Endodermal cell (in vitro differentiated cells): ENCODE results near the gene INHBB. TPM values are rescaled to one million over a fixed set of nuclear protein-coding genes. Genes with fewer than 3 reads are reported as not detected.

Source experiments
- DNase-seq: peaks from one replicate; pipeline ENCODE4 v3.0.0-alpha.2; 2017
- H3K27ac ChIP-seq: 2 replicates; pipeline ENCODE4 v1.5.1; 2013; ENCODE audit warnings: mild to moderate bottlenecking, low read depth, low read length, moderate library complexity
- H3K27me3 ChIP-seq: 2 replicates; pipeline ENCODE4 v1.6.1; 2013; ENCODE audit warnings: mild to moderate bottlenecking, low read length, moderate library complexity; ENCODE audit not compliant: insufficient read depth, control insufficient read depth, poor library complexity, severe bottlenecking
- H3K36me3 ChIP-seq: 2 replicates; pipeline ENCODE4 v1.7.0; 2013; ENCODE audit warnings: mild to moderate bottlenecking, low read length, moderate library complexity; ENCODE audit not compliant: control insufficient read depth, insufficient read depth
- H3K4me1 ChIP-seq: one replicate; pipeline ENCODE4 v1.7.0; 2013; ENCODE audit warnings: low read length; ENCODE audit not compliant: control insufficient read depth, insufficient read depth
- H3K4me3 ChIP-seq: 2 replicates; pipeline ENCODE4 v1.5.1; 2013; ENCODE audit warnings: mild to moderate bottlenecking, low read length, moderate library complexity
- H3K9ac ChIP-seq: 2 replicates; pipeline ENCODE4 v1.6.1; 2013; ENCODE audit warnings: mild to moderate bottlenecking, low read length, moderate library complexity; ENCODE audit not compliant: poor library complexity, severe bottlenecking; ENCODE audit errors: extremely low read depth
- H3K9me3 ChIP-seq: 2 replicates; pipeline ENCODE4 v1.6.1; 2013; ENCODE audit warnings: mild to moderate bottlenecking, low read length, moderate library complexity; ENCODE audit not compliant: control insufficient read depth
- H3K27ac Mint-ChIP-seq: 2 replicates; pipeline ENCODE4 v1.8.0; 2020; ENCODE audit warnings: mixed read lengths
- H3K27me3 Mint-ChIP-seq: 2 replicates; pipeline ENCODE4 v1.8.0; 2021; ENCODE audit warnings: mild to moderate bottlenecking, mixed read lengths; ENCODE audit not compliant: insufficient read depth
- H3K36me3 Mint-ChIP-seq: 2 replicates; pipeline ENCODE4 v1.8.0; 2020; ENCODE audit warnings: low read depth, mixed read lengths
- H3K4me1 Mint-ChIP-seq: 2 replicates; pipeline ENCODE4 v1.8.0; 2020; ENCODE audit warnings: mixed read lengths
- H3K4me3 Mint-ChIP-seq: 2 replicates; pipeline ENCODE4 v1.8.0; 2020; ENCODE audit warnings: mild to moderate bottlenecking, moderate library complexity, mixed read lengths
- H3K9me3 Mint-ChIP-seq: 2 replicates; pipeline ENCODE4 v1.8.0; 2020; ENCODE audit warnings: mild to moderate bottlenecking, mixed read lengths
- WGBS, 2 experiments: methylation state at CpG; one replicate each; pipeline versions ENCODE4 v1.1.5 to v1.1.7; 2013; ENCODE audit warnings: missing lambda C conversion rate in 2 of 2, mixed read lengths in 1 of 2; ENCODE audit not compliant: insufficient coverage in 1 of 2, insufficient read length in 1 of 2; 5-methylcytosine and 5-hydroxymethylcytosine counted together
- total RNA-seq, 2 donors: library from RNA; stranded (reverse); fragmentation: NEBNext Ultra II Directional in 1 of 2; extraction: Animal tissue kit (Norgen Biotek cat#: 25700) in 1 of 2; gene quantifications; 2 replicates in 1 of 2; 3 replicates in 1 of 2; pipeline ENCODE4 v1.2.1, GENCODE V29; 2021
- TF ChIP-seq, protein P1 (sequence below): fragments of 200-600 bp; sonication (generic); conservative IDR thresholded peaks from 2 replicates; pipeline ENCODE4 v1.5.0; 2021; ENCODE audit warnings: antibody characterized with exemption, mild to moderate bottlenecking

The INHBB gene
- total RNA-seq, 2 donors from 2014 or later, result not detected

DNA sequence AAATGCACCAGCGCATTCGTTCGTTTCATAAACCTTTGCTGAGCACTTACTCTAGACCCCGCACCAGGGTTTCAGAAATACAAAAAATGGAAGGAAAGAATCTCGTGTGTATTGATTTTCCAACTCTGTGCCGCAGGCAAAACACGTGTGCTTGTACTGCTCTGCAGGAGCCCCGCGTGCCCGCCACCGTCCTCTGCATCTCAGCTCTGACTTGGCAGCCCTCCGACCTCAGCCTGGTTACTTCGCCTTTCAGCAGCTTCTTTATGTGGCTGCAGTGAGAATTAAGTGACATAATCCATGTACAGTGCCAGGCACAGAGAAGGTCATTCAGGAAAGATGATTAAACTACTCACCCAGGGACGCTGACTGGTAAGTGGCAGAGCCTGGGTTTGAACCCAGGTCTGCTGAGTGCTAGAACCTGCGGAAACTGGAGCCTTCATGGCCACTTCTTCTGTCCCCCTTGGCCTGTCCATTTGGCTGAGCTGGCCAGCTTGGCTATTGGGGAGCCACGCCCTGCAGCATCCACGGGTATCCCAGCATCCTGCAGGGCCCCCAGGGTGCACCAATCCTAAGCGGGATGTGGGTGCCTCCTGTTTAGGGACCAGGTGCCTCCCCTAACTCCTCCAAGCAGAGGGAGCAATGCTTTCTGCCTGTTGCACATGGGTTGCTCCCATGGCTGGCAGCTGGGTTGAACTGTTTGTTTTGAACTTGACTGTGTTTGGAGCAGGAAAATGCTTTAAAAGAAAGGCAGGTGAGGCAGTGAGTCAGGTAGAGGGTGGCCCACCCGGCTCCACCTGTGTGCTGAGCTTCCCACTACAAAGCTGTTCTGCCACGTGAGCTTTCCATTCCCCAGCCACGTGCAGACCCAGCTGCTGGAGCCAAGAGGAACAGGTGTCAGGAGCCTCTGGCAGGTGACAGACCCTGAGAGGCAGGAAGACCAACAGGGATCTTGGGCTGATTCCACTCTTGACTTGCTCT, 34.3 kb downstream of the INHBB start:
- H3K4me3 ChIP-seq, result no peak overlapping the region
- no peaks in the 10 kb centered on the region for H3K4me1 ChIP-seq
- H3K9ac ChIP-seq, result no peak overlapping the region
- H3K27me3 Mint-ChIP-seq, result peaks cover 21% of the 10 kb centered on the region
- no peak overlapping the region for H3K27ac ChIP-seq
- H3K36me3 Mint-ChIP-seq, result no peaks in the 10 kb centered on the region
- peaks cover 5% of the 10 kb centered on the region for H3K4me1 Mint-ChIP-seq
- no peaks in the 10 kb centered on the region for H3K36me3 ChIP-seq
- H3K27ac Mint-ChIP-seq, result no peak overlapping the region
- H3K9me3 Mint-ChIP-seq, result no peaks in the 10 kb centered on the region
- no peak overlapping the region for H3K4me3 Mint-ChIP-seq
- 86 to 88% methylated on average over 15 to 21 of the region's 21 CpGs for WGBS, 2 experiments
- H3K9me3 ChIP-seq, result no peaks in the 10 kb centered on the region
- DNase-seq, result no peak
- TF ChIP-seq, protein P1, sequence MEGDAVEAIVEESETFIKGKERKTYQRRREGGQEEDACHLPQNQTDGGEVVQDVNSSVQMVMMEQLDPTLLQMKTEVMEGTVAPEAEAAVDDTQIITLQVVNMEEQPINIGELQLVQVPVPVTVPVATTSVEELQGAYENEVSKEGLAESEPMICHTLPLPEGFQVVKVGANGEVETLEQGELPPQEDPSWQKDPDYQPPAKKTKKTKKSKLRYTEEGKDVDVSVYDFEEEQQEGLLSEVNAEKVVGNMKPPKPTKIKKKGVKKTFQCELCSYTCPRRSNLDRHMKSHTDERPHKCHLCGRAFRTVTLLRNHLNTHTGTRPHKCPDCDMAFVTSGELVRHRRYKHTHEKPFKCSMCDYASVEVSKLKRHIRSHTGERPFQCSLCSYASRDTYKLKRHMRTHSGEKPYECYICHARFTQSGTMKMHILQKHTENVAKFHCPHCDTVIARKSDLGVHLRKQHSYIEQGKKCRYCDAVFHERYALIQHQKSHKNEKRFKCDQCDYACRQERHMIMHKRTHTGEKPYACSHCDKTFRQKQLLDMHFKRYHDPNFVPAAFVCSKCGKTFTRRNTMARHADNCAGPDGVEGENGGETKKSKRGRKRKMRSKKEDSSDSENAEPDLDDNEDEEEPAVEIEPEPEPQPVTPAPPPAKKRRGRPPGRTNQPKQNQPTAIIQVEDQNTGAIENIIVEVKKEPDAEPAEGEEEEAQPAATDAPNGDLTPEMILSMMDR, result no peak
- no peaks in the 10 kb centered on the region for H3K27me3 ChIP-seq

GRCh38 chr2:120381192-120381591, 35.3 kb downstream of the INHBB start:
- peaks cover 17% of the 10 kb centered on the region for H3K27me3 Mint-ChIP-seq
- H3K27ac ChIP-seq, result no peak overlapping the region
- no peak overlapping the region for H3K4me3 Mint-ChIP-seq
- TF ChIP-seq, protein P1, result no peak
- no peaks in the 10 kb centered on the region for H3K9me3 Mint-ChIP-seq
- H3K27me3 ChIP-seq, result no peaks in the 10 kb centered on the region
- DNase-seq, result no peak
- no peaks in the 10 kb centered on the region for H3K9me3 ChIP-seq
- no peaks in the 10 kb centered on the region for H3K4me1 ChIP-seq
- WGBS, 2 experiments, result 90 to 93% methylated on average over 6 of the region's 6 CpGs
- H3K36me3 ChIP-seq, result no peaks in the 10 kb centered on the region
- H3K9ac ChIP-seq, result no peak overlapping the region
- no peaks in the 10 kb centered on the region for H3K36me3 Mint-ChIP-seq
- peaks cover 5% of the 10 kb centered on the region for H3K4me1 Mint-ChIP-seq
- no peak overlapping the region for H3K27ac Mint-ChIP-seq
- H3K4me3 ChIP-seq, result no peak overlapping the region

DNA sequence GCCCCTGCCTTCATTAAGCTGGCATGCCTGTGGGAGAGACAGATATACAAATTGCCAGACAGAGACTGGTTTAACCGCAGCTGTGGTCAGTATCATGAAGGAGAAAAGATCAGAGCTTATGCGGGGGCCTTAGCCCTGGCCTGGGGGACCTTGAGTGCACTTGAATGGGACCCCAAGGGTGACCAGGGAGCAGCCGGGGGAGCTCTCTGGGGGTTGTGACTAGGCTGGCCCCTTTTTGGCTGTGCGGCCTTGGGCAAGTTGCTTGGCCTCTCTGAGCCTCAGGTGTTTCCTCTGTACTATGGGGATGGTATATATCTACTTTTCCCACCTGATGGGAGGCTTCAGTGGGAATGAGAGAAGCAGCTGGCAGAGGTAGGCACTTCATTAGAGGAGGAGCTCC, 35.7 kb downstream of the INHBB start:
- TF ChIP-seq, protein P1, result no peak
- DNase-seq, result no peak
- Mint-ChIP-seq H3K4me3 (no peak overlapping the region), H3K9me3 (no peaks in the 10 kb centered on the region), H3K27me3 (peaks cover 17% of the 10 kb centered on the region), H3K27ac (no peak overlapping the region), H3K36me3 (no peaks in the 10 kb centered on the region), H3K4me1 (peaks cover 5% of the 10 kb centered on the region)
- H3K4me3 ChIP-seq, result no peak overlapping the region
- no peaks in the 10 kb centered on the region for H3K27me3 ChIP-seq
- H3K9me3 ChIP-seq, result no peaks in the 10 kb centered on the region
- no peak overlapping the region for H3K9ac ChIP-seq
- WGBS, 2 experiments, result 69 to 96% methylated on average over 3 to 4 of the region's 4 CpGs
- no peaks in the 10 kb centered on the region for H3K36me3 ChIP-seq
- H3K27ac ChIP-seq, result no peak overlapping the region
- H3K4me1 ChIP-seq, result no peaks in the 10 kb centered on the region
